KMS-11 (cell line): ENCODE data around the gene RTL5.

Source experiments
- H2AFZ ChIP-seq: fragments of 200-600 bp; sonication (generic); 2 replicates; pipeline ENCODE4 v1.6.1; 2016; ENCODE audit warnings: antibody characterized with exemption, mixed run types, low read depth
- H3K27ac ChIP-seq: fragments of 200-600 bp; sonication (generic); 2 replicates; pipeline ENCODE4 v1.6.1; 2016; ENCODE audit warnings: mild to moderate bottlenecking, mixed run types
- H3K27me3 ChIP-seq: fragments of 200-600 bp; sonication (generic); 2 replicates; pipeline ENCODE4 v1.6.1; 2017; ENCODE audit warnings: mild to moderate bottlenecking, low read depth, mixed run types, moderate library complexity; ENCODE audit not compliant: insufficient read depth
- H3K36me3 ChIP-seq: fragments of 200-600 bp; sonication (generic); 2 replicates; pipeline ENCODE4 v1.6.1; 2017; ENCODE audit warnings: mild to moderate bottlenecking, mixed run types; ENCODE audit not compliant: insufficient read depth
- H3K4me1 ChIP-seq: fragments of 200-600 bp; sonication (generic); 2 replicates; pipeline ENCODE4 v1.6.1; 2016; ENCODE audit warnings: mild to moderate bottlenecking, low read depth, mixed run types; ENCODE audit not compliant: poor library complexity, severe bottlenecking
- H3K4me2 ChIP-seq: fragments of 200-600 bp; sonication (generic); 2 replicates; pipeline ENCODE4 v1.7.0; 2016; ENCODE audit warnings: mild to moderate bottlenecking, mixed run types
- H3K4me3 ChIP-seq: fragments of 200-600 bp; sonication (generic); IDR thresholded peaks from 2 replicates; pipeline ENCODE4 v1.6.1; 2017; ENCODE audit warnings: low read depth, low read length, mixed read lengths; ENCODE audit not compliant: insufficient read depth
- H3K79me2 ChIP-seq: fragments of 200-600 bp; sonication (generic); 2 replicates; pipeline ENCODE4 v1.6.1; 2016; ENCODE audit warnings: low read depth, mixed run types; ENCODE audit not compliant: insufficient read depth
- H3K9ac ChIP-seq: fragments of 200-600 bp; sonication (generic); 2 replicates; pipeline ENCODE4 v1.6.1; 2016; ENCODE audit warnings: mild to moderate bottlenecking, mixed run types
- H4K20me1 ChIP-seq: fragments of 200-600 bp; sonication (generic); 2 replicates; pipeline ENCODE4 v1.6.1; 2016; ENCODE audit warnings: mild to moderate bottlenecking, mixed run types; ENCODE audit not compliant: insufficient read depth
- CTCF ChIP-seq: fragments of 200-600 bp; sonication (generic); conservative IDR thresholded peaks from 2 replicates; pipeline ENCODE4 v1.6.1; 2017; ENCODE audit warnings: low read depth, mild to moderate bottlenecking, antibody characterized with exemption, low read length, moderate library complexity, mixed read lengths

Gene RTL5

GRCh38 chrX:72084114-72084513 lies 47.6 kb downstream of the RTL5 start:
- TF ChIP-seq CTCF = no peak
- Histone ChIP-seq H2AFZ (no peak overlapping the region), H3K9ac (no peak overlapping the region), H3K4me3 (no peak overlapping the region), H3K27ac (no peak overlapping the region), H3K27me3 (no peaks in the 10 kb centered on the region), H4K20me1 (no peaks in the 10 kb centered on the region), H3K79me2 (no peaks in the 10 kb centered on the region), H3K4me1 (peaks cover 12% of the 10 kb centered on the region), H3K4me2 (no peak overlapping the region), H3K36me3 (no peaks in the 10 kb centered on the region)

- H3K36me3 ChIP-seq = no peaks in the 10 kb centered on the region
- H2AFZ ChIP-seq = no peak overlapping the region
- H3K27ac ChIP-seq = no peak overlapping the region
- no peaks in the 10 kb centered on the region for H4K20me1 ChIP-seq
- no peak overlapping the region for H3K9ac ChIP-seq
- H3K79me2 ChIP-seq = no peaks in the 10 kb centered on the region
- no peak for TF ChIP-seq CTCF
- H3K4me1 ChIP-seq = peaks cover 12% of the 10 kb centered on the region
- peak overlapping the region; percentile 13; the same call in 1 of the 2 replicates for H3K4me2 ChIP-seq
- no peak overlapping the region for H3K4me3 ChIP-seq
- H3K27me3 ChIP-seq = no peaks in the 10 kb centered on the region
Measured at GRCh38 chrX:72083291-72083690, 48.4 kb downstream of the RTL5 start.

- no peak overlapping the region for H3K9ac ChIP-seq
- no peak for TF ChIP-seq CTCF
- no peaks in the 10 kb centered on the region for H3K79me2 ChIP-seq
Measured at GRCh38 chrX:72081605-72082320, 50.0 kb downstream of the RTL5 start.

GRCh38 chrX:72080800-72081199 lies 50.9 kb downstream of the RTL5 start:
- no peak overlapping the region for H3K4me2 ChIP-seq
- H2AFZ ChIP-seq = no peak overlapping the region
- H3K79me2 ChIP-seq = no peaks in the 10 kb centered on the region
- no peak overlapping the region for H3K4me3 ChIP-seq
- H3K4me1 ChIP-seq = peaks cover 12% of the 10 kb centered on the region
- no peak for TF ChIP-seq CTCF
- no peak overlapping the region for H3K9ac ChIP-seq
- no peaks in the 10 kb centered on the region for H3K36me3 ChIP-seq
- no peaks in the 10 kb centered on the region for H4K20me1 ChIP-seq
- H3K27ac ChIP-seq = no peak overlapping the region
- no peaks in the 10 kb centered on the region for H3K27me3 ChIP-seq

More at GRCh38 chrX:72081605-72082320, 50.0 kb downstream of the RTL5 start:
- Histone ChIP-seq H3K27ac (no peak overlapping the region), H3K4me2 (no peak overlapping the region), H2AFZ (no peak overlapping the region), H4K20me1 (no peaks in the 10 kb centered on the region), H3K27me3 (no peaks in the 10 kb centered on the region), H3K4me1 (peaks cover 12% of the 10 kb centered on the region), H3K36me3 (no peaks in the 10 kb centered on the region), H3K4me3 (no peak overlapping the region)
